Lung microvascular endothelial cell (primary cell): ENCODE data around the gene CAPN2. TPM values are rescaled to one million over a fixed set of nuclear protein-coding genes. Genes with fewer than 3 reads are reported as not detected.
"Not testable (repeated sequence)": the region's sequence is repeated elsewhere in the genome, so short reads cannot be mapped to it uniquely, and the experiment has no call there.

ENCODE experiments used
- DNase-seq, 2 donors: peaks; one replicate each; pipeline versions ENCODE4 v3.0.0 to v3.0.0-alpha.2; 2010; ENCODE audit warnings: low read depth in 2 of 2
- total RNA-seq: library from RNA; depleted of rRNA; stranded (reverse); fragments of >200 nt; gene quantifications from 2 replicates; pipeline ENCODE4 v1.2.1, GENCODE V29; 2014

CAPN2 gene
- total RNA-seq, 1 donor from 2014 or later = 138 TPM

- DNase-seq = no peak
Measured at GRCh38 chr1:223738465-223739365, 26.4 kb downstream of the CAPN2 start.

DNA sequence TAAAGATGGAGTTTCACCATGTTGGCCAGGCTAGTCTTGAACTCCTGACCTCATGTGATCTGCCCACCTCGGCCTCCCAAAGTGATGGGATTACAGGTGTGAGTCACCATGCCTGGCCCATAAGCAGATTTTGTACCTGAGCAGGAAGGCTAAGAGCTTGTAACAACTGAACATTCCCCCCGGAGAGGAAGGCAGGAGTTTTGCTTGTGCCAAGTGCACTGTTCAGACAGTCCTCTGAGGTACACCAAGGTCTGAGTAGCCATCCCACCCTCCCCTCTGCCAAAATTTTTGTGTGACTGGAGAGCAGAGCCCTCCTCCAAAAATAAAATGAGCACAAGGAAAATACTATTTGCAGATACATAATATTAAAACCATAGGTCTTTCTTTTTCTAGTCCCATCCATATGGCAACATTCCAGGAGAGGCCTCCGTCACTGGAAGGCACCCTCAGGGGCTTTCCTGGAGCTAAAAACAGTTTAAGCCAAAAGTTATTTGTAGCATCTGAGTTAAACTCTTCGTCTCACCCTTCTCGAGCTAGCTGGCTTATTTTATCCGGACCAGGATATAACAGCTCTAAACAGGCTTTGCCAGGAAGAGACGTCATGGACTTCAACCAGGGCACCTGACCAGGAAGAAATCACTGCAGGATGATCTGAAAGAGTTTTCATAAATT is 27.2 kb downstream of the CAPN2 start:
- peak; percentile 56 to 58 for DNase-seq

- not testable (repeated sequence) for DNase-seq
Measured at GRCh38 chr1:223740038-223740736, 27.8 kb downstream of the CAPN2 start.

- DNase-seq = peak in 1 of 2 donors; percentile 88
Measured at GRCh38 chr1:223741861-223742260, 29.5 kb downstream of the CAPN2 start.

- DNase-seq = peak; percentile 39 to 75
Measured at GRCh38 chr1:223742856-223743517, 30.6 kb downstream of the CAPN2 start.

GRCh38 chr1:223745731-223746130 is 33.4 kb downstream of the CAPN2 start:
- DNase-seq = no peak

- peak in 1 of 2 donors; percentile 56 for DNase-seq
Measured at GRCh38 chr1:223747838-223748335, 35.5 kb downstream of the CAPN2 start.

DNA sequence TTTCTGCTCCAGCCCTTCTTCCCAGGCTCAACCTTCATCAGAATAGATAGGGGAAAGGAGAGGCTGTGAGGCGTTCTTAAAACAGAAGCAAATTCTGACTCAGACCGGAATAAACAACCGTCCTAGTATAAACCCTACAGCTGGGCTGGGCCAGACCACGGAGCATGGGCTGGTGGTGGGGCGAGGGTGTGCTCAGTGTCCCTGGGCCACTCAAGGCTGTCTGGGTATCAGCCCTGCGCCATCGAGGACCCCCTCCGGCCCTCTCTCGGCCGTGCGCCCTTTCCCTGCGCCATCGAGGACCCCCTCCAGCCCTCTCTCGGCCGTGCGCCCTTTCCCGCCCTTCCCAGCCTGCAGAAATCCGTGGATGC is 36.0 kb downstream of the CAPN2 start:
- DNase-seq = peak in 1 of 2 donors; percentile 80

DNA sequence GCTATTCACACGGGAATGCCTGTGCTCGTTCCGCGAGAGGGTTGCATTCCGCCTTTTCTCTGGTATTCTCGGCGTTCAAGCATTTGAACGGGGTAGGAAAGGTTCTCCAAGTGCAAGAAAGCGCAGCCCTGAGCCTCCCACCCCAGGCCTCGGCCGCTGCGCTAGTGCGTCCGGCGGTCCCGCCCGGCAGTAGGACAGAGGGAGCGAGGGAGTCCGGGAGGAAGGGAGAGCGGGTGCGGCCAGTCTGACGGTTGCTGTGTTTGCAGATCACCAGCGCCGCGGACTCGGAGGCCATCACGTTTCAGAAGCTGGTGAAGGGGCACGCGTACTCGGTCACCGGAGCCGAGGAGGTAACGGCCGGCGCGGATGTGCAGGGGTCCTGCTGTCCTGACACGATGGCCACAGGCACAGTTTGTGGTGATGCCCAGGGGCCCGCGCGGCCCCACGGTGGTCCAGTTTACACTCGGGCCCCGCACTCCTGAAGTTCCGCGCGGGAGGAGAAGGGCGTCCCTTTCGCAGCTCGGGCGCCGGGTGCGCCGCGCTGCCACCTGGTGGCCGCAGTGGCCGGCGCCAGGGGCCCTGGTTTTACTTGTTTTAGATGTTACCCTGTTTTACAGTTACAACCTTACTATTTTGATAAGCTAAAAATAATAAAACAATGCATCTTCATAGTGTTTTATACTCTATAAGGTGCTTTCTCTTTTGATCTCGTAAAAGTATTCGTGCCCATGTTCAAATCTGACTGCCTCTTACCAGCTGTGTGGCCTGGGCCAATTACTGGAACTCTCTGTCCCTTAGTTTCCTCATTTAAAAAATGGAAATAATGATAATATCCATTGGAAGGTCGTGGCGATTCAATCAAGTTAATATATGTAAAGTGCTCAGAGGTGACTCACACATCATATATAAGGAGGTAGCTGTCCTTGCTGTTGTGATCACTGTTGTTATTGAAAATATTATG is 36.7 kb downstream of the CAPN2 start:
- DNase-seq = peak; percentile 64 to 76

GRCh38 chr1:223750730-223751570 is 38.6 kb downstream of the CAPN2 start:
- DNase-seq = no peak

- DNase-seq = no peak
Measured at GRCh38 chr1:223751696-223752095, 39.4 kb downstream of the CAPN2 start.

- no peak for DNase-seq
Measured at GRCh38 chr1:223752721-223753515, 40.6 kb downstream of the CAPN2 start.

GRCh38 chr1:223754681-223755431 is 42.5 kb downstream of the CAPN2 start:
- DNase-seq = no peak

GRCh38 chr1:223755432-223755792 is 43.1 kb downstream of the CAPN2 start:
- DNase-seq = no peak

DNA sequence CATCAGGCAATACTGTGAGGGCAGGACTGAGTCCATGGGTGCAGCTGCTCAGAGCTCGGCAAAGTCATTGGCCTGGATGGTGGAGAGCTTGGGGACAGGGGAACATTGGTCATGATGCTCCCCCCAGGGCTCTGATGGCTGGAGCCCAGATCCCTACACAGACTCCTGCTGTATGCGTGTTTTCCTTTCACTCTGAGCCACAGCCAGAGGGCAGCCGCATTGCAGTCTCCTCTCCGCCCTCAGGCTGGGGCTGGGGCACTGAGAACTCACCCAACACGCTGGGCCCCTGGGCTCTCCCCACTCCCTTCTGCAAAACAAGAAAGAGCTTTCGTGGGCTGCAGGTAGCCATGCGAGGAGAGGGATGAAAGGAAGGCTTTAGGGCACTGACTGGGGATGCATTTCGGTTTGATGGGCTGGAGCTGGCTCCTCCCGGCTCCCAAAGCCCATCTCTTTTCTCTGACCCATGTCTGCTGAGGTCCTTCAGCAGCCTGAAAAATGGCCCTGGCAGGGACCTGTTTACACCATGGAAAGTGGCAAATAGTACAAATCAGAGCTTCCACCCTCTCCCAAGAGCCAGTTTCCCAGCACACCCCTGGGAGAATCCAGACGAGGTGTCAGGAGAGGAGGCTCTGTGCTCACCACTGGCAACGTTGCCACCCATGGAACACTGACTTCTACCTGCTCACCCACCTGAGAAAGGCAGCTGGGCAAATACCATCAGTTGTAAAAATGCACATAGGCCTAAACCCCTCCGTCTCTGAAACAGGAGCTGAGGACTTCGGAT is 43.8 kb downstream of the CAPN2 start:
- no peak for DNase-seq

DNA sequence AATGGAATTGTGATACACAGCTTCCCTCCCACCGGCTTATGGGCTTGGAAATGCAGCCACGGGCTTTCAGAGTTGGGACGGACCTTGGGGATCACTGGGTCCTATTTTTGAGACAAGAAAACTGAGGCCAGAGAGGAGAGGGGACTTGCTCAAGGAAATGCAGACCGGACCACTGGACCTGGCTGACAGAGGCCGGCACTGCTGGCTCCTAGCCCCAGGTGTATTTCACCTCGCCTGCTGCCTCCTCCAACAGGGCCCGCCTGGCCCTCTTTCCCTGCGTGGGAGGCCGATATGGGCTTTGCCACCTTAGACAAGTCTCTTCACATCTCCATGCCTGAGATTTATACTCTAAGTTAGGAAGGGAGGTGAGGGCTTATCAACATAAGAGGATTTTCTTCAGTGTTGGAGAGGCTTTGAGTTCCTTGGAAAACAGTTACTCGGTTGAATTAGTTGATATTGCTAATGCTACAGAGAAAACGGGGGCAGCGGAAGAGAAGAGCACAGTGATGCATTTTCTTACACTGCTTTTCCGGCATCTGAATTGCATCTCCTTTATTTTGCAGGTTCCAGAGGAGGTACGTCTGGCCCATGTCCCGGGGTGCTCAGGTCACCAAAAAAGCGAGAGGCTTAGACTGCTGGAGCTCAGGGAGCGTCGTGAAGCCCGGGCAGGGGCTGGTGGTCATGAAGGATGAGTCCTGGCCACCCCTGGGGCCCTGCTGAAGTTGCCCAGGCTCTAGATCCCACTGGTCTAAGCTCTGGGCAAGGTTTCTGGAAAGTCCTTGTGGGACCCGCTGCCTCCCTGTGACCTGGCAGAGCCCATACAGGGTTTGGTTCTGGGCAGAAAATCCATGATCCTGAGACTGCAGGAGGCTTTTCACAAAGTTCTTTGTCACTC is 44.7 kb downstream of the CAPN2 start:
- DNase-seq = no peak
